HG03432 (cell line): ENCODE measurements around the gene GPC1.

ENCODE experiments used
- ATAC-seq: cut with Tn5 transposase; IDR thresholded peaks from one replicate; pipeline ENCODE4 v1.9.1; 2021; ENCODE audit warnings: mild to moderate bottlenecking, moderate library complexity; ENCODE audit not compliant: unreplicated experiment

Gene GPC1

GRCh38 chr2:240429872-240430491, 5.5 kb upstream of the GPC1 start:
- no peak for ATAC-seq

DNA sequence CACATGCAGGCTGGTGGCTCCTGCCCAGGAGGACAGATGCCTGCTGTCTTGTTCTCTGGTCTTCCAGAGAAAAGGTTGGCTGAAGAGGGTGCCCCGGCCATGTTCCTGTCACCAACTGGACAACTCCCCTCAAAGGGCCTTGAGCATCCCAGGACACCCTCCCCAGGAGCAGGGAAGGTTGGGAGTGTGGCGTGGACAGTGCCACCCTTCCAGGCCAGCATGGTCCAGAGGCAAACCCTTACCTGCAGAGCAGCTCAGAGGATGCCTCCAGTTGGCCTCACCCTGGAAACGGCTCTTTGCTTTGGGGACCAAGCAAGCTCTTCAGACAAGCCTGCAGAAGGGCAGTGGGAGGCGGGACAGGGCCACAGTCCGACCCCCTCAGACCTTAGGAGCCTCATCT, 4.9 kb upstream of the GPC1 start:
- no peak for ATAC-seq

DNA sequence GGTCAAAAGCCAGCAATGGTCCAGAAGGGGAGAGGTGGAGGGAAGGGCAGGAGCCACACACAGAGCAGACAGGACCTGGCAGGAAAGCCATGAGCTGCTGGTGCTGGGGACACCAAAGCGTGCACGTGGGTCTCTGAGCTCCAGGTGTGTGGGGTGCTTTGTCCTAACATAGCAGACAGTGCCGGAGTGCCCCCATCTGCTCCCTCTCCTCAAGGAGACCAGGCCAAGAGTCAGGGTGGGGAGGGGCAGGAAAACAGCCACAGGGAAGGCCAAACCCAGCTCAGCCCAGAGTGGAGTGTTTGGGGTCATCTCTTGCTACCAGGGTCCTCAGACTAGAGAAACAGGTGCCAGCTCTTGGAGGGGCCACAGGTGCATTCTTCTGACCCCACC, 4.2 kb upstream of the GPC1 start:
- no peak for ATAC-seq

DNA sequence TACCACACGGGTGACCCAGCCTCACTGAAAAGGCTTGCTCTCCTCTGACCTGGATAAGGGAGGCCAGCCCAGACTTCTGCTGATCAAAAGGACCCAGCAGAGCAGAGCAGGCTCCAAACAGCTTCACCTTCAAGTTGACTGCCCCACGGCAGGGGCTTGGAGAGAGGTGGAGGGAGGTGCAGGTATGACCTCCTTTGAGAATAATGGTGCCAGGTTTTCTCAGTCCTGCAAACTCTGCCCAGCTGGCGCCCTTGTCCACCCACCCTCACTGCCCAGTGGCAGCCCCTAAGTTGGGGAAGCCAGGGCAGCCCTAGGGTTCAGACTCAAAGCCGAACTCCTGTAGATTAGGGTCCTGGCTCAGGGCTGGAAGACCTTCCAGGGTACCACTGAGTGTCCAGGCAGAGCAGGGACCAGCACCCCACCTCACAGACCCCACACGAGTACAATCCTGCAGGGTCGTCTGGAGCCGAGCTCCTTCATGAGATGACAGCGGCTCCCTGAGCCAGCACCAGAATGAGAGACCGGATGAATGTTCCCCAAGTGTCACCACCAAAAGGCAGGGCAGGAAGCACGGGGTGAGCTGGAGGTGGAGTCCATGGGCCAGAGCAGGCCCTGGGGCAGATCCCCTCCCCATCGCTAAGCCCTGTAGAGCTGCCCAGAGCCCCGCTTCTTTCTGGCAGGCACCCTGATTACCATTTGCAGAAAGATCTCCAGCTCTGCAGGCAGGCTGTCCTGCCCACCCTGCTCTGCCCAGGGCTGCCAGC, 3.6 kb upstream of the GPC1 start:
- no peak for ATAC-seq

- ATAC-seq: no peak
Measured at GRCh38 chr2:240432430-240432819, 3.0 kb upstream of the GPC1 start.

DNA sequence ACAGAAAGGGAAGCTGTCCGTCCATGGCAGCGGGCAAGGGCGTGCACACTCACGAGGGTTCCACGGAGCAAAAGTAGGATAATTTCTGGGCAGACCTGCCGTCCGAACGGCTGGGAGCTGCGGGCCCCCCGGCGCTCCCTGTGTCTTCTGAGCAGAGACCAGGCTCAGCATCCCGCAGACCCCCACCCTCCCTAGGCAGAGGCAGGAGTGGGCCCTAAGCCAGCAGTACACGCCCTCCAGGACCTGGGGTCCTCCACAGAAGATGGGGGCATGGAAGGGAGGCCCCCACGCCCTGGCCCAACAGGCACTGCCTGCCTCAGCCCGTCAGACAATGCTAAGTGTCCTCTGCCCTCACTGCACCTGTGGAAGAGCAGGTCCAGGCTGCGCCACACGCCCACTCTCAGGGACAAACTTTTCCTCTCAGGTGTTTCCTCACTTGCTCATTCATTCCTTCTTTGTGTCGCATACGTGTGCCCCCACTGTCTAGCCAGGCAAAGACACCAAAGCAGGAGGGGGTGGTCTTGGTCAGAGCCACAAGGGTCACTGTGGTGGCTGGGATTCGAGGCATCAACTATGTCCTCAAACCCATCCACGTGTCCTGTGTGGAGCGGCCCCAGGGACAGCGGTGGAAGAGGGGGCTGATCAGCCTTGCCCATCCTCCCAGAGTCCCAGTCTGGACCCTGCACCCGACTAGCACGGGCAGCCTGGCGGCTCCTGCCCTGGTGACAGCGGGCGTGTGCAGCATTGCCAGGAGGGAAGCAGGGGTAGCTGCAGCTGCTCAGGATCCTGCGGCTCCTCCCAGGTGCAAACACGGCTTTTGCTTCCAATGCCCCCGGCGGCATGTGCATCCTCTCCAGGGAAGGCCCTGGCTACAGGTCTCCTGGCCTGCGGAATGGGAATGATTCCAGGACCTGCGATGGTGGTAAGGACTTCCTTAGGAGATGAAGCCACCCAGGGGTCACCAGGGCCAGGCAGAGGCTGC, 2.4 kb upstream of the GPC1 start:
- ATAC-seq: no peak

DNA sequence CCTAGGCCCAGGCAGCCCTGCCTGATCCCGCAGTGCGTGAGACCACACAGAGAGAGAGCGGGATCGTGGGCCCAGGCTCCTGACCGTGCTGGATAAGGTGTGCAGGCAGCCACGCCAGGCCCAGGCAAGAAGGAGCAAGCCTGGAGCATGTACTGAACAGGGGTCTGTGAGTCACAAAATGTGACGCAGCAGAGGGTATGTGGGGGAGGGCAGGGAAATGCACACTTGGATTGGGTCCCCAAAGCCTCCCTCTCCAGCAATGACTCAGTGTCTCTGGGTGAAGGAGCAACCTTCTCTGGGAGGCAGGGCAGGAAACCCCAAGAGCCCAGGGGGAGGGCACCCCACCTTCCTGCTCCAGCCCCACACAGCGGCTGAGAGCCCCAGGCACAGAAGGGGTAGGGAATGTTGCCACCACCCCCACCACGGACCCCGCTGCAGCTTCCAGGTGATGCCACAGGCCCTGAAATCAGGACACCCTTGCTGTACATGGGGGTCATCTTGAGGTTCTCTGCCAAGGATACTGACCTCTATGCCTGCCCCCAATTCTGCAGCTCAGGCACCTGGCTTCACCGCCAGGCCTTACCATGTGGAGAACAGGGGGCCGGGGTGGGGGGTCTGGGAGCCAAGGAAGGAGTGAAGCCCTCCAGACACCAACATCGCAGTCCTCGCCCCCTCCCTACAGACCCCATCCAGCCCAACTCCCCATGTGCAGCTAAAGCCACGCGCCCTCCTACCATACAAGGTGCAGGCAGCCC, 1.3 kb upstream of the GPC1 start:
- no peak for ATAC-seq

GRCh38 chr2:240434728-240435456, 571 bp upstream of the GPC1 start:
- ATAC-seq: peak; percentile 63

GRCh38 chr2:240435948-240436682, 652 bp downstream of the GPC1 start:
- ATAC-seq: no peak

GRCh38 chr2:240436683-240437550, 1.5 kb downstream of the GPC1 start:
- ATAC-seq: no peak

GRCh38 chr2:240437551-240437860, 2.0 kb downstream of the GPC1 start:
- ATAC-seq: no peak

- no peak for ATAC-seq
Measured at GRCh38 chr2:240437861-240438809, 2.7 kb downstream of the GPC1 start.

- no peak for ATAC-seq
Measured at GRCh38 chr2:240438810-240439697, 3.6 kb downstream of the GPC1 start.

DNA sequence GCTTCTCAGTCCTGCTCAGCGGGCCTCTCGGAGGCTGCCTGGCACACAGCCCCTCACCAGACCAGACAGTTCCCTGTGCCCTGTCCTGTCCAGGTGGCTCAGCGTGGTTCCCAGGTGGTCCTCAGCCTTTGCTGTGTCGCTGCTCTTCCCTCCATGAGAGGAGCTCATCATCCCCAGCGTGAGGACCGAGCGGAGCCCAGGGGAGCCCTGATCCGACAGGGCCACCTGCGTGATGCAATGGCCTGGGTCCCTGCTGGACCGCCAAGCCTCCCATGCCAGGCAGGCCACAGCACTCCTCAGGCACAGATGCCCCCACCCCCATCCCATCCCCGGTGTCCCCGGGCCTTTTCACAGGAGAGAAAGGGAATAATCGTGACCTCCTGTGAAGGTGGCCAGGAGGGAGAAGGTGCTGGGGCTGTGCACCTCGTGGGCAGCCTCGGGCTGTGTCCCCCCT, 4.3 kb downstream of the GPC1 start:
- ATAC-seq: no peak

GRCh38 chr2:240440251-240440650, 4.8 kb downstream of the GPC1 start:
- ATAC-seq: no peak

DNA sequence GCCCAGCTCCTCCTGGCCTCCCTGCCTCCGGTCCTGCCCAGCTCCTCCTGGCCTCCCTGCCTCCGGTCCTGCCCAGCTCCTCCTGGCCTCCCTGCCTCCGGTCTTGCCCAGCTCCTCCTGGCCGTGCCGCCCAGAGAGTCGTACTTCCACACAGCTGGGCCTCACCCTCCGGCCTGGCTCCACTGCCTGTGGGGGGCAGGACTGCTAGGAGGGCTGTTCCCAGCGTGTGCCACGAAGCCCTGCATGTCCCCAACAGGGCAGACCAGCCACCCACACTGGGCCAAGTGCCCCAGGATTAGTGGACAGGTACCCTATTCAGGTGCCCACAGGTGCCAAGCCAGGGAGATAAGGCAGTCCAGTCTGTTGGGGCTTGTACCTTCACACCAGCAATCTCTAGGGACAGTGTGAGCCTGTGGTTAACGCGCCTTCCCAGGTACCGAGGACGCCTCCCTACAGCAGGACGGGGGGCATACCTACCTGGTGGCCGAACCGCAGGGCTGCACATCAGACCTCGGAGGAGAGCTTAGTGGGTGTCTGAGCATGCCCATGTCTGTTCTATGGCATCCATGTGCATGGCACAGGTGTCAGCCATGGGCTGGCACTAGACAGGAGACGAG, 5.3 kb downstream of the GPC1 start:
- no peak for ATAC-seq
